ENCODE results near the gene CD79B.

Gene CD79B

DNA sequence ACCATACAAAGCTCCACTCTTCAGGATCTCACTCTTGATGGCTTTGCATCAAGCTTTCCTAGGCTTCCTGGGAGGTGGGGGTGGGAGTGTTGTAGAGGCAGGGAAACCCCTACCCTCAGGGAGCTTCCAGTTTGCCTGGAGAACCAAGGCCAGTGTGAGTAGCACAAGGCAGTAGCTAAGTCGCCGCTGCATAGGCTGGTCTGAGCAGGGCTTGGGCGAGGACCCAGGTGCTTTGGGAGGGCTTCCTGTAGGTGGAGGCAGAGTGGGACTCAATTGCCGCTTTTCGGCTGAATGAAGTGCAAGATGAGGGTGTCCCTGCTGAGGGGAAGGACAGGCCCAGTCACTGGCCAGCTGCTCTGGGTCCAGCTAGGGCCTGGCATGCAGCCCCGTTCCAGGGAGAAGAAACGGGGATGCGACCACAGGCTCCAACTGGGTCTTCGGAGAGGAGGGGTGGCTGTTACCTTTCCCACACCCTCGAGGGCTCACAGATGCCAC lies 3.9 kb downstream of the CD79B start:
- TF ChIP-seq ARNTL (CRISPR knock-in tag; IDR thresholded peaks at IDR 0.05; ENCODE audit: borderline replicate concordance, low read depth) (no peak), PPARA (CRISPR knock-in tag; IDR thresholded peaks at IDR 0.05; ENCODE audit: borderline replicate concordance) (no peak), CSDC2 (CRISPR knock-in tag; IDR thresholded peaks at IDR 0.05) (no peak), POU6F1 (CRISPR knock-in tag; IDR thresholded peaks at IDR 0.05; ENCODE audit: borderline replicate concordance, low read depth) (no peak)
- ATAC-seq: no peak

DNA sequence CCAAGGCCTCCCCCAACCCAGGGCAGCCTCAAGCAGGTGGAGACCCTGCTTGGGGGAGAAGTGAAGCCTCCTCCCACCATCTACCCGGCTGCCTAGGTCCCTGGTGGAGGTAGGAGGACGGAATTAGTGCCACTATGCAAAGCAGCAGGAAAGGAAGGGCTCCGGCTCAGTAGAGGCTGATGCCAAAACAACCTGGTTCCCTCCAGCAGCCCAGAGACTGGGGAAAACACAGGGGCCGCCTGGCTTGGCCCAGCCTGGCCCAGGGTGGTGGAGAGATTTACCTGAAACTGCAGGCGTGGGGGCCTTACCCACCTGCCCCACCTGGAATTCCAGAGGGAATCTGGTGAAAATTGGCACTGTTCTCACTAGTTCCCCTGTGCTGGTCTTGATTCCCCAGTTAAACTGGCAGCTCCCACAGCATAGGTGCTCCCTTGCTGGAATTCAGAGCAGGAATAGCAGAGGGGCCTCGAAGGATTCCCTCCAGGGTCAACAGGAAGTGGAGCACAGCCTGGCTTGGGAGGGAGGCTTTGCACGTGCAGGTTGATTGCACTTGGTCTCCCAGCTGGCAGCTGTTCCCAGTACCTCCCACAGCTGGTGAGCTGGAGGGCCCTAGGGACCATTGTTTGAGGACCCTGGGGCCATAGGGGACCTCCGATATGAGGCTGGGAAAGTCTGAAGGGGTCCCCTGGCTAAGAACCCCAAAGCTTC lies 4.5 kb downstream of the CD79B start:
- ATAC-seq: no peak
- TF ChIP-seq ZNF70 (CRISPR knock-in tag; IDR thresholded peaks at IDR 0.05) (no peak), RARB (CRISPR knock-in tag; IDR thresholded peaks at IDR 0.05) (no peak), POU6F1 (CRISPR knock-in tag; IDR thresholded peaks at IDR 0.05; ENCODE audit: borderline replicate concordance, low read depth) (no peak), ZNF8 (CRISPR knock-in tag; IDR thresholded peaks at IDR 0.05) (no peak), PPARA (CRISPR knock-in tag; IDR thresholded peaks at IDR 0.05; ENCODE audit: borderline replicate concordance) (no peak), ESRRG (CRISPR knock-in tag; IDR thresholded peaks at IDR 0.05) (no peak), GLIS3 (CRISPR knock-in tag; IDR thresholded peaks at IDR 0.05) (no peak), ZFP3 (CRISPR knock-in tag; IDR thresholded peaks at IDR 0.05) (no peak), TSHZ2 (CRISPR knock-in tag; IDR thresholded peaks at IDR 0.05) (no peak), TOX (CRISPR knock-in tag; IDR thresholded peaks at IDR 0.05; ENCODE audit: borderline replicate concordance) (no peak), ARNTL (CRISPR knock-in tag; IDR thresholded peaks at IDR 0.05; ENCODE audit: borderline replicate concordance, low read depth) (no peak), ZC3H10 (CRISPR knock-in tag; IDR thresholded peaks at IDR 0.05) (no peak), ZNF565 (CRISPR knock-in tag; conservative IDR thresholded peaks at IDR 0.05; ENCODE audit: low read depth) (no peak), PATZ1 (CRISPR knock-in tag; IDR thresholded peaks at IDR 0.05; ENCODE audit: borderline replicate concordance) (no peak), ZFP30 (CRISPR knock-in tag; IDR thresholded peaks at IDR 0.05) (no peak), SNAI2 (CRISPR knock-in tag; IDR thresholded peaks at IDR 0.05) (no peak), OSR1 (CRISPR knock-in tag; IDR thresholded peaks at IDR 0.05) (no peak)
- TF ChIP-seq, protein P1, sequence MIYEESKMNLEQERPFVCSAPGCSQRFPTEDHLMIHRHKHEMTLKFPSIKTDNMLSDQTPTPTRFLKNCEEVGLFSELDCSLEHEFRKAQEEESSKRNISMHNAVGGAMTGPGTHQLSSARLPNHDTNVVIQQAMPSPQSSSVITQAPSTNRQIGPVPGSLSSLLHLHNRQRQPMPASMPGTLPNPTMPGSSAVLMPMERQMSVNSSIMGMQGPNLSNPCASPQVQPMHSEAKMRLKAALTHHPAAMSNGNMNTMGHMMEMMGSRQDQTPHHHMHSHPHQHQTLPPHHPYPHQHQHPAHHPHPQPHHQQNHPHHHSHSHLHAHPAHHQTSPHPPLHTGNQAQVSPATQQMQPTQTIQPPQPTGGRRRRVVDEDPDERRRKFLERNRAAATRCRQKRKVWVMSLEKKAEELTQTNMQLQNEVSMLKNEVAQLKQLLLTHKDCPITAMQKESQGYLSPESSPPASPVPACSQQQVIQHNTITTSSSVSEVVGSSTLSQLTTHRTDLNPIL (CRISPR knock-in tag; IDR thresholded peaks at IDR 0.05; ENCODE audit: low read depth): no peak

GRCh38 chr17:63926164-63926563 lies 6.0 kb downstream of the CD79B start:
- ATAC-seq: no peak
- TF ChIP-seq ZNF565 (CRISPR knock-in tag; conservative IDR thresholded peaks at IDR 0.05; ENCODE audit: low read depth) (no peak), OSR1 (CRISPR knock-in tag; IDR thresholded peaks at IDR 0.05) (no peak), RARB (CRISPR knock-in tag; IDR thresholded peaks at IDR 0.05) (no peak), SNAI2 (CRISPR knock-in tag; IDR thresholded peaks at IDR 0.05) (no peak), ZNF8 (CRISPR knock-in tag; IDR thresholded peaks at IDR 0.05) (no peak), POU6F1 (CRISPR knock-in tag; IDR thresholded peaks at IDR 0.05; ENCODE audit: borderline replicate concordance, low read depth) (no peak), TSHZ2 (CRISPR knock-in tag; IDR thresholded peaks at IDR 0.05) (no peak), TCF4 (CRISPR knock-in tag; IDR thresholded peaks at IDR 0.05; ENCODE audit: borderline replicate concordance) (no peak), ESRRG (CRISPR knock-in tag; IDR thresholded peaks at IDR 0.05) (no peak)
- TF ChIP-seq, protein P1 (CRISPR knock-in tag; IDR thresholded peaks at IDR 0.05; ENCODE audit: low read depth): no peak
